ENCODE measurements around the gene FAM131A. TPM values are rescaled to one million over a fixed set of nuclear protein-coding genes. Genes with fewer than 3 reads are reported as not detected.

The FAM131A gene
- total and polyA plus RNA-seq, 9 of the 15 experiments (the other 6 are each of a cell fraction or from before 2014, with no cell fraction given): 0.48 to 11.1 (median 4.3) TPM

DNA sequence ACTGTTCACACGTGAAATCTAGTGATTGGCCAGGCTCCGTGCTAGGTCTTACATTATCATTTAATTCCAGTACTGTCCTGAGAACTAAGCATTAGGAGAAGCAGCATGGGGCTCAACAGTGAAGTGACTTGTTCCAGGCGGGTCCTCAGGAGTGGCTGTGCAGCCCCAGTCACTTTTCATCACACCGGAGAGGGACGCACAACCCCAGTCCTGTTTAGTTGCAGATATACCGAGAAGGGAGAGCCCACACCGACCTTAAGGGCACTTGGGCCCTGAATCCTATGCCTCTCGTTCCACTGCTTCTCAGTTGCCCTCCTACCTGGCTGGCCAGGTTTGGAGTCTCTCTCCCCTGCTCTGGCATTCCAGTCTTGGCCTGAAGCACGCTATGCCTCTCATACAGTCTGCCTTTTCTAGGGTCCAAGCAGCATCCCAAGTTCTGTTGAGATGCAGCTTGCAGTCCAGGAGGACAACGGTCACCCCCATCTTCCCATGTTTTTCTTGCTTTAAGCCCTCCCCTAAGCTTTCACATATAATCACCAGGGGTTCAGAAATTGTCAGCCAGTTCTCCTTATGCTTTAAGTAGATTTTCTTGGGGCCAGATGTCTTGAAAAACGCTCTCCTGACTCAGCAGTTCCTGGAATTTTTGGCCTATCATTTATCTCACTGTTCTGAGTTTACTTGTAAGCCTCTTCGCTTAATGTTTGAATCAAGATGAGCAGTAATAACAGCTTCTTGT, 10.1 kb downstream of the FAM131A start (continued):
- TF ChIP-seq, protein P1, sequence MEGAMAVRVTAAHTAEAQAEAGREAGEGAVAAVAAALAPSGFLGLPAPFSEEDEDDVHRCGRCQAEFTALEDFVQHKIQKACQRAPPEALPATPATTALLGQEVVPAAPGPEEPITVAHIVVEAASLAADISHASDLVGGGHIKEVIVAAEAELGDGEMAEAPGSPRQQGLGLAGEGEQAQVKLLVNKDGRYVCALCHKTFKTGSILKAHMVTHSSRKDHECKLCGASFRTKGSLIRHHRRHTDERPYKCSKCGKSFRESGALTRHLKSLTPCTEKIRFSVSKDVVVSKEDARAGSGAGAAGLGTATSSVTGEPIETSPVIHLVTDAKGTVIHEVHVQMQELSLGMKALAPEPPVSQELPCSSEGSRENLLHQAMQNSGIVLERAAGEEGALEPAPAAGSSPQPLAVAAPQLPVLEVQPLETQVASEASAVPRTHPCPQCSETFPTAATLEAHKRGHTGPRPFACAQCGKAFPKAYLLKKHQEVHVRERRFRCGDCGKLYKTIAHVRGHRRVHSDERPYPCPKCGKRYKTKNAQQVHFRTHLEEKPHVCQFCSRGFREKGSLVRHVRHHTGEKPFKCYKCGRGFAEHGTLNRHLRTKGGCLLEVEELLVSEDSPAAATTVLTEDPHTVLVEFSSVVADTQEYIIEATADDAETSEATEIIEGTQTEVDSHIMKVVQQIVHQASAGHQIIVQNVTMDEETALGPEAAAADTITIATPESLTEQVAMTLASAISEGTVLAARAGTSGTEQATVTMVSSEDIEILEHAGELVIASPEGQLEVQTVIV (CRISPR knock-in tag; IDR thresholded peaks at IDR 0.05; ENCODE audit: borderline replicate concordance): no peak
- TF ChIP-seq WHSC1 (IDR thresholded peaks at IDR 0.05; ENCODE audit: low read length) (no peak), PHB2 (IDR thresholded peaks at IDR 0.05; ENCODE audit: low read depth) (no peak), ZKSCAN8 (CRISPR knock-in tag; IDR thresholded peaks at IDR 0.05) (no peak), LEF1 (IDR thresholded peaks at IDR 0.05) (peak; percentile 36; the same call in 1 of the 2 replicates), ZNF57 (CRISPR knock-in tag; IDR thresholded peaks at IDR 0.05) (no peak), MAFG (tag; conservative IDR thresholded peaks at IDR 0.05) (peak; percentile 98), ZNF384 (IDR thresholded peaks at IDR 0.05; ENCODE audit: low read depth, low read length) (no peak), JUND (IDR thresholded peaks at IDR 0.05; ENCODE audit: borderline replicate concordance, low read depth, low read length) (peak; percentile 54; the same call in 1 of the 2 replicates), JUND (tag; IDR thresholded peaks at IDR 0.05; ENCODE audit: borderline replicate concordance, low read depth, low read length) (no peak; the same call in 2 of the 3 replicates)
- TF ChIP-seq, protein P2, sequence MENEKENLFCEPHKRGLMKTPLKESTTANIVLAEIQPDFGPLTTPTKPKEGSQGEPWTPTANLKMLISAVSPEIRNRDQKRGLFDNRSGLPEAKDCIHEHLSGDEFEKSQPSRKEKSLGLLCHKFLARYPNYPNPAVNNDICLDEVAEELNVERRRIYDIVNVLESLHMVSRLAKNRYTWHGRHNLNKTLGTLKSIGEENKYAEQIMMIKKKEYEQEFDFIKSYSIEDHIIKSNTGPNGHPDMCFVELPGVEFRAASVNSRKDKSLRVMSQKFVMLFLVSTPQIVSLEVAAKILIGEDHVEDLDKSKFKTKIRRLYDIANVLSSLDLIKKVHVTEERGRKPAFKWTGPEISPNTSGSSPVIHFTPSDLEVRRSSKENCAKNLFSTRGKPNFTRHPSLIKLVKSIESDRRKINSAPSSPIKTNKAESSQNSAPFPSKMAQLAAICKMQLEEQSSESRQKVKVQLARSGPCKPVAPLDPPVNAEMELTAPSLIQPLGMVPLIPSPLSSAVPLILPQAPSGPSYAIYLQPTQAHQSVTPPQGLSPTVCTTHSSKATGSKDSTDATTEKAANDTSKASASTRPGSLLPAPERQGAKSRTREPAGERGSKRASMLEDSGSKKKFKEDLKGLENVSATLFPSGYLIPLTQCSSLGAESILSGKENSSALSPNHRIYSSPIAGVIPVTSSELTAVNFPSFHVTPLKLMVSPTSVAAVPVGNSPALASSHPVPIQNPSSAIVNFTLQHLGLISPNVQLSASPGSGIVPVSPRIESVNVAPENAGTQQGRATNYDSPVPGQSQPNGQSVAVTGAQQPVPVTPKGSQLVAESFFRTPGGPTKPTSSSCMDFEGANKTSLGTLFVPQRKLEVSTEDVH (IDR thresholded peaks at IDR 0.05; ENCODE audit: low read depth, partially characterized antibody): no peak
- TF ChIP-seq, protein P3, sequence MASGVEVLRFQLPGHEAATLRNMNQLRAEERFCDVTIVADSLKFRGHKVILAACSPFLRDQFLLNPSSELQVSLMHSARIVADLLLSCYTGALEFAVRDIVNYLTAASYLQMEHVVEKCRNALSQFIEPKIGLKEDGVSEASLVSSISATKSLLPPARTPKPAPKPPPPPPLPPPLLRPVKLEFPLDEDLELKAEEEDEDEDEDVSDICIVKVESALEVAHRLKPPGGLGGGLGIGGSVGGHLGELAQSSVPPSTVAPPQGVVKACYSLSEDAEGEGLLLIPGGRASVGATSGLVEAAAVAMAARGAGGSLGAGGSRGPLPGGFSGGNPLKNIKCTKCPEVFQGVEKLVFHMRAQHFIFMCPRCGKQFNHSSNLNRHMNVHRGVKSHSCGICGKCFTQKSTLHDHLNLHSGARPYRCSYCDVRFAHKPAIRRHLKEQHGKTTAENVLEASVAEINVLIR (CRISPR knock-in tag; IDR thresholded peaks at IDR 0.05): no peak
- TF ChIP-seq, protein P4, sequence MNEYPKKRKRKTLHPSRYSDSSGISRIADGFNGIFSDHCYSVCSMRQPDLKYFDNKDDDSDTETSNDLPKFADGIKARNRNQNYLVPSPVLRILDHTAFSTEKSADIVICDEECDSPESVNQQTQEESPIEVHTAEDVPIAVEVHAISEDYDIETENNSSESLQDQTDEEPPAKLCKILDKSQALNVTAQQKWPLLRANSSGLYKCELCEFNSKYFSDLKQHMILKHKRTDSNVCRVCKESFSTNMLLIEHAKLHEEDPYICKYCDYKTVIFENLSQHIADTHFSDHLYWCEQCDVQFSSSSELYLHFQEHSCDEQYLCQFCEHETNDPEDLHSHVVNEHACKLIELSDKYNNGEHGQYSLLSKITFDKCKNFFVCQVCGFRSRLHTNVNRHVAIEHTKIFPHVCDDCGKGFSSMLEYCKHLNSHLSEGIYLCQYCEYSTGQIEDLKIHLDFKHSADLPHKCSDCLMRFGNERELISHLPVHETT (CRISPR knock-in tag; conservative IDR thresholded peaks at IDR 0.05 in 1 of 2, IDR thresholded peaks at IDR 0.05 in 1 of 2): 0 out of 4 replicates have a peak, but pooled peaks of 1 of the 2 experiments have one; percentile 38
- TF ChIP-seq, protein P5, sequence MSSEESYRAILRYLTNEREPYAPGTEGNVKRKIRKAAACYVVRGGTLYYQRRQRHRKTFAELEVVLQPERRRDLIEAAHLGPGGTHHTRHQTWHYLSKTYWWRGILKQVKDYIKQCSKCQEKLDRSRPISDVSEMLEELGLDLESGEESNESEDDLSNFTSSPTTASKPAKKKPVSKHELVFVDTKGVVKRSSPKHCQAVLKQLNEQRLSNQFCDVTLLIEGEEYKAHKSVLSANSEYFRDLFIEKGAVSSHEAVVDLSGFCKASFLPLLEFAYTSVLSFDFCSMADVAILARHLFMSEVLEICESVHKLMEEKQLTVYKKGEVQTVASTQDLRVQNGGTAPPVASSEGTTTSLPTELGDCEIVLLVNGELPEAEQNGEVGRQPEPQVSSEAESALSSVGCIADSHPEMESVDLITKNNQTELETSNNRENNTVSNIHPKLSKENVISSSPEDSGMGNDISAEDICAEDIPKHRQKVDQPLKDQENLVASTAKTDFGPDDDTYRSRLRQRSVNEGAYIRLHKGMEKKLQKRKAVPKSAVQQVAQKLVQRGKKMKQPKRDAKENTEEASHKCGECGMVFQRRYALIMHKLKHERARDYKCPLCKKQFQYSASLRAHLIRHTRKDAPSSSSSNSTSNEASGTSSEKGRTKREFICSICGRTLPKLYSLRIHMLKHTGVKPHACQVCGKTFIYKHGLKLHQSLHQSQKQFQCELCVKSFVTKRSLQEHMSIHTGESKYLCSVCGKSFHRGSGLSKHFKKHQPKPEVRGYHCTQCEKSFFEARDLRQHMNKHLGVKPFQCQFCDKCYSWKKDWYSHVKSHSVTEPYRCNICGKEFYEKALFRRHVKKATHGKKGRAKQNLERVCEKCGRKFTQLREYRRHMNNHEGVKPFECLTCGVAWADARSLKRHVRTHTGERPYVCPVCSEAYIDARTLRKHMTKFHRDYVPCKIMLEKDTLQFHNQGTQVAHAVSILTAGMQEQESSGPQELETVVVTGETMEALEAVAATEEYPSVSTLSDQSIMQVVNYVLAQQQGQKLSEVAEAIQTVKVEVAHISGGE (CRISPR knock-in tag; IDR thresholded peaks at IDR 0.05): peak in 1 of 3 experiments; percentile 15; a peak in 1 of 6 replicates
